ENCODE data around the gene FAM124B.

FAM124B gene

GRCh38 chr2:224405841-224406370 lies 4.0 kb upstream of the FAM124B start:
- TF ChIP-seq CTCF (IDR thresholded peaks at IDR 0.05) = no peak
- no peaks in the 10 kb centered on the region for H3K9me3 ChIP-seq
- H3K36me3 ChIP-seq = no peaks in the 10 kb centered on the region
- H3K27ac ChIP-seq = peak overlapping the region; percentile 58
- peaks cover 12 to 31% of the 10 kb centered on the region in 2 experiments for H3K4me1 ChIP-seq (ENCODE audit: control insufficient read depth in 1 of 2, insufficient read depth in 1 of 2, low read depth in 1 of 2, low read length in 1 of 2)
- H3K4me3 ChIP-seq (ENCODE audit: low read depth in 1 of 2, low read length in 1 of 2) = no peak overlapping the region
- no peaks in the 10 kb centered on the region for H3K27me3 ChIP-seq

GRCh38 chr2:224405412-224405811 lies 3.5 kb upstream of the FAM124B start:
- Histone ChIP-seq H3K27ac (peak overlapping the region; percentile 58), H3K4me3 (ENCODE audit: low read depth in 1 of 2, low read length in 1 of 2) (no peak overlapping the region), H3K9me3 (no peaks in the 10 kb centered on the region), H3K27me3 (no peaks in the 10 kb centered on the region), H3K4me1 (ENCODE audit: control insufficient read depth in 1 of 2, insufficient read depth in 1 of 2, low read depth in 1 of 2, low read length in 1 of 2) (peaks cover 12 to 35% of the 10 kb centered on the region in 2 experiments), H3K36me3 (no peaks in the 10 kb centered on the region)
- TF ChIP-seq CTCF (IDR thresholded peaks at IDR 0.05) = no peak

GRCh38 chr2:224404796-224405195 lies 2.9 kb upstream of the FAM124B start:
- H3K27me3 ChIP-seq = no peaks in the 10 kb centered on the region
- no peak for TF ChIP-seq CTCF (IDR thresholded peaks at IDR 0.05)
- no peaks in the 10 kb centered on the region for H3K9me3 ChIP-seq
- H3K27ac ChIP-seq = no peak overlapping the region
- H3K36me3 ChIP-seq = no peaks in the 10 kb centered on the region
- peaks cover 12 to 35% of the 10 kb centered on the region in 2 experiments for H3K4me1 ChIP-seq (ENCODE audit: control insufficient read depth in 1 of 2, insufficient read depth in 1 of 2, low read depth in 1 of 2, low read length in 1 of 2)
- no peak overlapping the region for H3K4me3 ChIP-seq (ENCODE audit: low read depth in 1 of 2, low read length in 1 of 2)

- peaks cover 12 to 35% of the 10 kb centered on the region in 2 experiments for H3K4me1 ChIP-seq (ENCODE audit: control insufficient read depth in 1 of 2, insufficient read depth in 1 of 2, low read depth in 1 of 2, low read length in 1 of 2)
- no peak for TF ChIP-seq CTCF (IDR thresholded peaks at IDR 0.05)
- H3K9me3 ChIP-seq = no peaks in the 10 kb centered on the region
- no peaks in the 10 kb centered on the region for H3K27me3 ChIP-seq
- H3K36me3 ChIP-seq = no peaks in the 10 kb centered on the region
- no peak overlapping the region for H3K27ac ChIP-seq
- no peak overlapping the region for H3K4me3 ChIP-seq (ENCODE audit: low read depth in 1 of 2, low read length in 1 of 2)
Measured at GRCh38 chr2:224403657-224404056, 1.8 kb upstream of the FAM124B start.

- H3K4me3 ChIP-seq (ENCODE audit: low read depth in 1 of 2, low read length in 1 of 2) = peak overlapping the region; percentile 19 to 22
- H3K27ac ChIP-seq = no peak overlapping the region
- H3K9me3 ChIP-seq = no peaks in the 10 kb centered on the region
- TF ChIP-seq CTCF (IDR thresholded peaks at IDR 0.05) = no peak
- H3K36me3 ChIP-seq = no peaks in the 10 kb centered on the region
- H3K4me1 ChIP-seq (ENCODE audit: control insufficient read depth in 1 of 2, insufficient read depth in 1 of 2, low read depth in 1 of 2, low read length in 1 of 2) = peaks cover 12 to 32% of the 10 kb centered on the region in 2 experiments
- H3K27me3 ChIP-seq = no peaks in the 10 kb centered on the region
Measured at GRCh38 chr2:224400886-224401632, 848 bp downstream of the FAM124B start.
